Uterus (tissue), 2 donors: ENCODE measurements around the gene EPHB2.

ENCODE experiments used
- POLR2A ChIP-seq, 2 donors: fragments of 450-650 bp; IDR thresholded peaks; one replicate each; pipeline ENCODE4 v1.6.1; 2016; ENCODE audit warnings: antibody characterized with exemption in 2 of 2, mild to moderate bottlenecking in 1 of 2, moderate library complexity in 1 of 2
- TF ChIP-seq, protein P1 (sequence below), 4 experiments: fragments of 200-600 bp in 2 of 4; fragments of 450-650 bp in 2 of 4; sonication (generic) in 2 of 4; IDR thresholded peaks; one replicate each; pipeline ENCODE4 v1.5.1; 2016 to 2019; ENCODE audit warnings: antibody characterized with exemption in 4 of 4, mild to moderate bottlenecking in 2 of 4, moderate library complexity in 1 of 4

DNA sequence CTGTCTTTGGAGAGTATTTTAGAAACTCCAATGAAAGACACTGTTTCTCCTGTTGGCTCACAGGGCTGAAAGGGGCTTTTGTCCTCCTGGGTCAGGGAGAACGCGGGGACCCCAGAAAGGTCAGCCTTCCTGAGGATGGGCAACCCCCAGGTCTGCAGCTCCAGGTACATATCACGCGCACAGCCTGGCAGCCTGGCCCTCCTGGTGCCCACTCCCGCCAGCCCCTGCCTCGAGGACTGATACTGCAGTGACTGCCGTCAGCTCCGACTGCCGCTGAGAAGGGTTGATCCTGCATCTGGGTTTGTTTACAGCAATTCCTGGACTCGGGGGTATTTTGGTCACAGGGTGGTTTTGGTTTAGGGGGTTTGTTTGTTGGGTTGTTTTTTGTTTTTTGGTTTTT lies 203.5 kb downstream of the EPHB2 start:
- no peak for TF ChIP-seq POLR2A (IDR thresholded peaks at IDR 0.05)
- TF ChIP-seq, protein P1, sequence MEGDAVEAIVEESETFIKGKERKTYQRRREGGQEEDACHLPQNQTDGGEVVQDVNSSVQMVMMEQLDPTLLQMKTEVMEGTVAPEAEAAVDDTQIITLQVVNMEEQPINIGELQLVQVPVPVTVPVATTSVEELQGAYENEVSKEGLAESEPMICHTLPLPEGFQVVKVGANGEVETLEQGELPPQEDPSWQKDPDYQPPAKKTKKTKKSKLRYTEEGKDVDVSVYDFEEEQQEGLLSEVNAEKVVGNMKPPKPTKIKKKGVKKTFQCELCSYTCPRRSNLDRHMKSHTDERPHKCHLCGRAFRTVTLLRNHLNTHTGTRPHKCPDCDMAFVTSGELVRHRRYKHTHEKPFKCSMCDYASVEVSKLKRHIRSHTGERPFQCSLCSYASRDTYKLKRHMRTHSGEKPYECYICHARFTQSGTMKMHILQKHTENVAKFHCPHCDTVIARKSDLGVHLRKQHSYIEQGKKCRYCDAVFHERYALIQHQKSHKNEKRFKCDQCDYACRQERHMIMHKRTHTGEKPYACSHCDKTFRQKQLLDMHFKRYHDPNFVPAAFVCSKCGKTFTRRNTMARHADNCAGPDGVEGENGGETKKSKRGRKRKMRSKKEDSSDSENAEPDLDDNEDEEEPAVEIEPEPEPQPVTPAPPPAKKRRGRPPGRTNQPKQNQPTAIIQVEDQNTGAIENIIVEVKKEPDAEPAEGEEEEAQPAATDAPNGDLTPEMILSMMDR (IDR thresholded peaks at IDR 0.05): no peak
